GM08714 (cell line): ENCODE data around the gene TAF11L6.
"Not testable (repeated sequence)": the region's sequence is repeated elsewhere in the genome, so short reads cannot be mapped to it uniquely, and the experiment has no call there.

ENCODE experiments used
- H3K4me3 ChIP-seq: fragments of 200-500 bp; sonication (Bioruptor generic); 2 replicates; pipeline ENCODE4 v1.5.1; 2014; ENCODE audit warnings: mild to moderate bottlenecking, low read length, inconsistent platforms
- ZNF274 ChIP-seq: IDR thresholded peaks from 2 replicates; pipeline ENCODE4 v1.6.1; 2012; ENCODE audit warnings: mild to moderate bottlenecking, low read depth, low read length

The TAF11L6 gene

DNA sequence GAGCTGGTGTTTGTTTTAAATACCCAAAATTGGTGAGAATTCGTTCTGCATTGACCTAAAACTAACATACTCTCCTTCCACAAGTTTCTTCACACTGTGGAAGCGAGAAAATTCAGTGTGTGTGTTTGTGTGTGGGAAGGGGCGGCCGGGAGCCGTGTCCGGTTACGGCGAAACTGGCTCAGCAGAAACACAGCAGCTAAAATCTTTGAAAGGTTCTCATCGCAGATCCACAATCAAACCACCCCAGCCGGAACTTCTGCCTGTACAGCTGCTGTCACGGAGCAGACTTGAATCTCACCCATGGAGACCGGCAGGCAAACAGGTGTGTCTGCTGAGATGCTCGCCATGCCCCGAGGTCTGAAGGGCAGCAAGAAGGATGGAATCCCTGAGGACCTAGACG, at the start of gene TAF11L6:
Gene TAF11L6, plus strand, starts transcription at position 301 of the 400 bp plus-strand sequence.
- H3K4me3 ChIP-seq: not testable (repeated sequence)

DNA sequence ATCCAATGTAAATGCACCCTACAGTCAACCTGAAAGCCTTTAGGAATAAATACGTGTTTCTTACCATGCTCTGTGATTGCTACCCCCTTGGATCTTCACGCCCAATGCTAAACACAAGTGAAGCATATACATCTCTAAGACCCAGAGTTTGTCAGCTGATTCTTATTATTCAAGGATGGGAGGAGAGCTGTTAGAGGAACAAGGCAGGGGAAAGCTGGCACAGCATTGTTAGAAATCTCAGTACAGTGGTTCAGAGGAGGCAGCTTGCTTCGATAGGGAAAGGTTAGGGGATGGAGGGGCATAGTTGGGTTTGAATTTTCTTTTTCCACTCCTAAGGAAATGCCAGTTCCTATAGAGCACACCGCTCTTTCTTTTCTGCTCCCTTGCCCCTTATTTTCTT, 47.1 kb upstream of the TAF11L6 start:
- no peak overlapping the region for H3K4me3 ChIP-seq
- TF ChIP-seq ZNF274: no peak

DNA sequence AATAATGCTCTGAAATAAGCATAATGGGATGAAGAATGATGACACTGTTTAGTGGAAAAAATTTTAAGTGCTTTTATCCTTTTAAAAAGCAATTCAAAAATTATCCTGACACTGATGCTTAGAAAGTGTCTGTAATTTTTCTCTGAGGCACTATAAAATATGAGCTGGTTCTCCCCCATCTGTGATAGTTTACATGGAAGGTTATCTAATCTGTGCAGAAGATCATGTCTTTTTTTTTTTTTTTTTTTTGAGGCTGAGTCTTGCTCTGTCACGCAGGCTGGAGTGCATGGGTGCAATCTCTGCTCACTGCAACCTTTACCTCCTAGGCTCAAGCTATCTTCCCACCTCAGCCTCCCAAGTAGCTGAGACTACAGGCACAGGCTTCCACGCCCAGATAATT, 45.7 kb upstream of the TAF11L6 start:
- H3K4me3 ChIP-seq: no peak overlapping the region
- TF ChIP-seq ZNF274: no peak

DNA sequence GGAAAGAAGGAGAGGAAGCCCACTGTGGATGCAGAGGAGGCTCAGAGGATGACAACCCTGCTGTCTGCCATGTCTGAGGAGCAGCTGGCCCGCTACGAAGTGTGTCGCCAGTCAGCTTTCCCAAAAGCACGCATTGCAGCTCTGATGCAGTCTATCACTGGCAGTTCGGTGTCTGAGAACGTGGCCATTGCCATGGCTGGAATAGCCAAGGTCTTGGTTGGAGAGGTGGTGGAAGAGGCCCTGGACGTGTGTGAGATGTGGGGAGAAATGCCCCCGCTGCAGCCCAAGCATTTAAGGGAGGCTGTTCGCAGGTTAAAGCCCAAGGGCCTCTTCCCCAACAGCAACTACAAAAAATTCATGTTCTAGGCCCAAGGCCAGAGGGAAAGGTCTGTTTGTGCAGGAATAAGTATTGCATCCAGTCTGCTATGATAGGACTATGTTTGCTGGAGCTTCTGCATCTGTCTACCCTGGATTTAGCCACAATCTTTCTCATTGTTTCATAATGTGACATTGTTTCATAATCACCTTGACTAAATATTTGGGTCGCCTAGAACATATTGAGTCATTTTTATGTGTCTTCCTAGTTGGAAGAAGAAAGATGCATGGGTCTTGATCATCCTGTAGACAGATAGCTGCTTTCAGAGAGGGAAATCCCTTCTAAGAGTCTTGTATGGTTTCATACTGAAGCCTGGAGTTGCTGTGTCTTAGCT, 41.9 kb upstream of the TAF11L6 start:
- H3K4me3 ChIP-seq: not testable (repeated sequence)

DNA sequence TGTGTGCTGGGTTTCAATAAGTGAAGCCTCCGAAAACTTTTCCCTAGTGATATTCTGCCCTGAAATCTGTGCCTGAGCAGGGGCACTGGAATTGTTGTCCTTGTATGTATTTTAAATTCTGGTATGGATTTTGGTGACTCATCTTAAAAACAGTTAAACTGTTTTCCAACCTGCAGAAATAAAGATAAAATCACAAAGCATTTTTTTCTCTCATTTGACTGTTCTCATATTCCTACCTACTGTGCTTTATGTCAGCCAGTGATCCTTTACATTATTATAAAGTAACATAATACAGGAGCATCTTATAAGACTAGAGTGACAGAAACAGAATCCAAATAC, 41.3 kb upstream of the TAF11L6 start:
- H3K4me3 ChIP-seq: no peak overlapping the region
- no peak for TF ChIP-seq ZNF274

DNA sequence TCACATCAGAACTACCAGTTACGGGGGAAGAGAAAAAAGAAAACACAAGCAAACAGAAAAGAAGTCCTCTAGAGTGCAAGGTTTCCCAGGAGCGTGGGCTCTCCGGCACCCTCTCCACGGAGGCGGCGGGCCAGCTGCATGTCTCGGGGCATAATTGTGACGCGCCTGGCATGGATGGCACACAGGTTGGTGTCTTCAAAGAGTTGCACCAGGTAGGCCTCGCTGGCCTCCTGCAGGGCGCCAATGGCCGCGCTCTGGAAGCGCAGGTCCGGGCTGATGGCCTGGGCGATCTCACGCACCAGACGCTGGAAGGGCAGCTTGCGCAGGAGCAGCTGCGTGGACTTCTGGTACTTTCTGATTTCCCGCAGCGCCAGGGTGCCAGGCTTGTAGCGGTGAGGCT, 37.2 kb upstream of the TAF11L6 start:
- not testable (repeated sequence) for H3K4me3 ChIP-seq

DNA sequence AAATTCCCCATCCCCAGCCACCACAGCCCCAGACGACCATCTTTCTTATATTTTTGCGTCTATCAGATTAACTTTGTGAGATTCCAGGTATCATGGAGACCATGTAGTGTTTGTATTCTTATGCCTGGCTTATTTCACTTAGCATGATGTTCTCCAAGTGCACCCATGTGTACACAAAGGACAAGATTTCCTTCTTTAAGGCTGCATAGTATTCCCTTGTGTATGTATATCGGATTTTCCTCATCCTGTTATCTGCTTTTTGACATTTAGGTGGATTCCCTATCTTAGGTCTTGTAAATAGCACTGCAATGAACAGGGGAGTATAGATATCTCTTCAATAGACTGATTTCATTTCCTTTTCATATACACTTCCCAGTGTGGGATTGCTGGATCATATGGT, 35.7 kb upstream of the TAF11L6 start:
- H3K4me3 ChIP-seq: no peak overlapping the region
- TF ChIP-seq ZNF274: no peak

DNA sequence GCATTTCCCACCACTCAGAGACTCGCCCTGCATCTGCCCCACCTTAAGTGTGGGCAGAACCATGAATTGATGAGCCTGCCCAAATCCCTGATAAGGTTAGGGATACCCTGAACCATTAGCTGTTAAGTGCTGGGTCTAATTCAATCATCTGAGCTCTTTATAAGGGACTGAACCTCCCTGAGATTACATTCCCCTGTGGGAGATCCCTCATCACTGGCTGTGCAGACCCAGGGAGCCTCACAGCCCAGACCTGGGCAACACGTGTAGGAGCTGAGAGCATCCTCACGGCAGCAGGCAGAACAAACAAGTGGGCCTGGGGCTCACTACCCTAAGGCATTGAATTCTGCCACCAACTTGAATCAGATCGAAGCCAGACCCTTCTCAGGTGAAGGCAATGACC, 31.0 kb upstream of the TAF11L6 start:
- no peak for TF ChIP-seq ZNF274
- H3K4me3 ChIP-seq: no peak overlapping the region

DNA sequence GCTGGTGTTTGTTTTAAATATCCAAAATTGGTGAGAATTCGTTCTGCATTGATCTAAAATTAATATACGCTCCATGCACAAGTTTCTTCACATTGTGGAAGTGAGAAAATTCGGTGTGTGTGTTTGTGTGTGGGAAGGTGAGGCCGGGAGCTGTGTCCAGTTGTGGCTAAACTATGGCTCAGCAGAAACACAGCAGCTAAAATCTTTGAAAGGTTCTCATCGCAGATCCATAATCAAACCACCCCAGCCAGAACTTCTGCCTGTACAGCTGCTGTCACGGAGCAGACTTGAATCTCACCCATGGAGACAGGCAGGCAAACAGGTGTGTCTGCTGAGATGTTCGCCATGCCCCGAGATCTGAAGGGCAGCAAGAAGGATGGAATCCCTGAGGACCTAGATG, 30.5 kb upstream of the TAF11L6 start, which contains the start of gene TAF11L2:
Gene TAF11L2, plus strand, starts transcription at position 301 of the 400 bp plus-strand sequence.
- H3K4me3 ChIP-seq: not testable (repeated sequence)

DNA sequence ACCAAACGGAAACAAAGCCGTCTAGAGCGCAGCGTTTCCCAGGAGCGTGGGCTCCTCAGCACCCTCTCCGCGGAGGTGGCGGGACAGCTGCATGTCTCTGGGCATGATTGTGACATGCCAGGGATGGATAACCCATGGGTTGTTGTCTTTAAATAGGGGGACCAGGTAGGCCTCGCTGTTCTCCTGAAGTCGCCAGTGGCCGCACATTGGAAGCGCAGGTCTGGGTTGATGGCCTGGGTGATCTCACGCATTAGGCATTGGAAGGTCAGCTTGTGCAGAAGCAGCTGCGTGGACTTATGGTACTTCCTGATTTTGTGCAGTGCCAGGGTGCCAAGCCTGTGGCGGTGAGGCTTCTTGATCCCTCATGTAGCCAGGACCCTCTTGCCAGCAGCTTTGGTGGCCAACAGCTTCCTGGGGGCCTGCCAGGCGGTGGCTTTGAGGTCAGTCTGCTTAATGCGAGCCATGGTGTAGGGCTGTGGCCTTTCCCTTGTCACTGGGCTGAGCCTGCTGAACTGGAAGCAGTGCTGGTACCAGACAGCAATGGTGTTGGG, 16.6 kb upstream of the TAF11L6 start:
- H3K4me3 ChIP-seq: no peak overlapping the region
- no peak for TF ChIP-seq ZNF274

DNA sequence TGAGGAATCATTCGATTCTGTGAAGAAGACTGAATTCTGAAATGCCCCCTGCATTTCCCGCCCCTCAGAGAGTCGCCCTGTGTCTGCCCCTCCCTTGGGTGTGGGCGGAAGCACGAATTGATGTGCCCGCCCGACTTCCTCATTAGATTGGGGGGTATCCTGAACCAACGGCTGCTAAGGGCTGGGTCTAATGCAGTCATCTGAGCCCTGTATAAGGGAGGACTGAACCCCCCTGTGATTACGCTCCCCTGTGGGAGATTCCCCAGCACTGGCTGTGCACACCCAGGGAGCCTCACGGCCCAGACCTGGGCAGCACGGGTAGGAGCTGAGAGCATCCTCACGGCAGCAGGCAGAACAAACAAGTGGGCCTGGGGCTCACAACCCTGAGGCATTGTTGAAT, 10.9 kb upstream of the TAF11L6 start:
- not testable (repeated sequence) for H3K4me3 ChIP-seq

DNA sequence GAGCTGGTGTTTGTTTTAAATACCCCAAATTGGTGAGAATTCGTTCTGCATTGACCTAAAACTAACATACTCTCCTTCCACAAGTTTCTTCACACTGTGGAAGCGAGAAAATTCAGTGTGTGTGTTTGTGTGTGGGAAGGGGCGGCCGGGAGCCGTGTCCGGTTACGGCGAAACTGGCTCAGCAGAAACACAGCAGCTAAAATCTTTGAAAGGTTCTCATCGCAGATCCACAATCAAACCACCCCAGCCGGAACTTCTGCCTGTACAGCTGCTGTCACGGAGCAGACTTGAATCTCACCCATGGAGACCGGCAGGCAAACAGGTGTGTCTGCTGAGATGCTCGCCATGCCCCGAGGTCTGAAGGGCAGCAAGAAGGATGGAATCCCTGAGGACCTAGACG, 10.4 kb upstream of the TAF11L6 start, which contains the start of gene TAF11L3:
Gene TAF11L3, plus strand, starts transcription at position 301 of the 400 bp plus-strand sequence.
- H3K4me3 ChIP-seq: not testable (repeated sequence)

DNA sequence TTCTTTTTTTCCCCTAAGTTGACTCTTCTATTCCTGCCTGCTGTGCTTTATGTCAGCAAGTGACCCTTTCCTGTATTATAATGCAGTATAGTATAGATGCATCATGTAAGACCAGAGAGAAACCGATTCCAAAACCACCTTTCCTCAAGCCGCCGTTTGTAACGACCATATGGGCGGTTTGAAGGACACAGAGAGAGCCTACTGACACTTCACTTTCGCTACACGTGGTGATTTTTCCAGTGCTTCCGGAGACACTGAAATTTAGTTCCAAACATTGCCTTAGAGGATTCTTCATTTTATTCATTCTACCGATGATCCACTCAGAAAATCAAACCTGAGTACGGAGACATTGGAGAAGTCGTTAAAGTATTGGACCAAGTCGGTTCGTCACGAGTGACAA, 9.0 kb upstream of the TAF11L6 start:
- H3K4me3 ChIP-seq: not testable (repeated sequence)

DNA sequence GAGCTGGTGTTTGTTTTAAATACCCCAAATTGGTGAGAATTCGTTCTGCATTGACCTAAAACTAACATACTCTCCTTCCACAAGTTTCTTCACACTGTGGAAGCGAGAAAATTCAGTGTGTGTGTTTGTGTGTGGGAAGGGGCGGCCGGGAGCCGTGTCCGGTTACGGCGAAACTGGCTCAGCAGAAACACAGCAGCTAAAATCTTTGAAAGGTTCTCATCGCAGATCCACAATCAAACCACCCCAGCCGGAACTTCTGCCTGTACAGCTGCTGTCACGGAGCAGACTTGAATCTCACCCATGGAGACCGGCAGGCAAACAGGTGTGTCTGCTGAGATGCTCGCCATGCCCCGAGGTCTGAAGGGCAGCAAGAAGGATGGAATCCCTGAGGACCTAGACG, 7.0 kb upstream of the TAF11L6 start, which contains the start of gene TAF11L4:
Gene TAF11L4, plus strand, starts transcription at position 301 of the 400 bp plus-strand sequence.
- not testable (repeated sequence) for H3K4me3 ChIP-seq

DNA sequence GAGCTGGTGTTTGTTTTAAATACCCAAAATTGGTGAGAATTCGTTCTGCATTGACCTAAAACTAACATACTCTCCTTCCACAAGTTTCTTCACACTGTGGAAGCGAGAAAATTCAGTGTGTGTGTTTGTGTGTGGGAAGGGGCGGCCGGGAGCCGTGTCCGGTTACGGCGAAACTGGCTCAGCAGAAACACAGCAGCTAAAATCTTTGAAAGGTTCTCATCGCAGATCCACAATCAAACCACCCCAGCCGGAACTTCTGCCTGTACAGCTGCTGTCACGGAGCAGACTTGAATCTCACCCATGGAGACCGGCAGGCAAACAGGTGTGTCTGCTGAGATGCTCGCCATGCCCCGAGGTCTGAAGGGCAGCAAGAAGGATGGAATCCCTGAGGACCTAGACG, 3.5 kb upstream of the TAF11L6 start, which contains the start of gene TAF11L5:
Gene TAF11L5, plus strand, starts transcription at position 301 of the 400 bp plus-strand sequence.
- not testable (repeated sequence) for H3K4me3 ChIP-seq

DNA sequence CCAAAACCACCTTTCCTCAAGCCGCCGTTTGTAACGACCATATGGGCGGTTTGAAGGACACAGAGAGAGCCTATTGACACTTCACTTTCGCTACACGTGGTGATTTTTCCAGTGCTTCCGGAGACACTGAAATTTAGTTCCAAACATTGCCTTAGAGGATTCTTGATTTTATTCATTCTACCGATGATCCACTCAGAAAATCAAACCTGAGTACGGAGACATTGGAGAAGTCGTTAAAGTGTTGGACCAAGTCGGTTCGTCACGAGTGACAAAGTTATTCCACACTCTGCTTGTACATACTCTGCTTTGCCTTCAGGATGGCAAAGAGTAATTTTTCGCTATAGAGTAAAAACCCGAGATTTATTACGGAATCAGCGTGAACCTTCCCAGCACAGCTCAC, 2.0 kb upstream of the TAF11L6 start:
- H3K4me3 ChIP-seq: not testable (repeated sequence)
